GM21529 (cell line): ENCODE data around the gene NACC2.

Experiments
- ATAC-seq: cut with Tn5 transposase; IDR thresholded peaks from one replicate; pipeline ENCODE4 v1.9.1; 2021; ENCODE audit not compliant: unreplicated experiment

Gene NACC2

GRCh38 chr9:135987838-135988404 lies 107.2 kb downstream of the NACC2 start:
- ATAC-seq = no peak

GRCh38 chr9:135986605-135987004 lies 108.5 kb downstream of the NACC2 start:
- ATAC-seq = no peak

- no peak for ATAC-seq
These were observed 109.2 kb downstream of the NACC2 start for GRCh38 chr9:135985889-135986288.

GRCh38 chr9:135985459-135985774 lies 109.7 kb downstream of the NACC2 start:
- ATAC-seq = no peak

GRCh38 chr9:135984072-135984710 lies 110.9 kb downstream of the NACC2 start:
- no peak for ATAC-seq

GRCh38 chr9:135983208-135984071 lies 111.6 kb downstream of the NACC2 start:
- no peak for ATAC-seq

- ATAC-seq = no peak
These were observed 112.4 kb downstream of the NACC2 start for GRCh38 chr9:135982499-135983207.

GRCh38 chr9:135980926-135981630 lies 114.0 kb downstream of the NACC2 start:
- ATAC-seq = no peak

- no peak for ATAC-seq
These were observed 115.4 kb downstream of the NACC2 start for GRCh38 chr9:135979547-135980166.

GRCh38 chr9:135978642-135979546 lies 116.2 kb downstream of the NACC2 start:
- no peak for ATAC-seq

- ATAC-seq = no peak
These were observed 118.1 kb downstream of the NACC2 start for GRCh38 chr9:135976944-135977343.

- ATAC-seq = no peak
These were observed 118.6 kb downstream of the NACC2 start for GRCh38 chr9:135976531-135976930.

GRCh38 chr9:135975834-135976233 lies 119.3 kb downstream of the NACC2 start:
- no peak for ATAC-seq

GRCh38 chr9:135974220-135974573 lies 120.9 kb downstream of the NACC2 start:
- no peak for ATAC-seq

- ATAC-seq = no peak
These were observed 121.5 kb downstream of the NACC2 start for GRCh38 chr9:135973277-135974219.

- no peak for ATAC-seq
These were observed 123.2 kb downstream of the NACC2 start for GRCh38 chr9:135971892-135972291.

GRCh38 chr9:135971111-135971766 lies 123.8 kb downstream of the NACC2 start:
- ATAC-seq = no peak
